SU-DHL-6 (cell line): ENCODE results near the gene MRPS27.

Source experiments
- H2AFZ ChIP-seq: fragments of 200-600 bp; sonication (generic); 2 replicates; pipeline ENCODE4 v1.6.1; 2014; ENCODE audit warnings: low read depth, mild to moderate bottlenecking, moderate library complexity, mixed read lengths, antibody characterized with exemption, low read length; ENCODE audit not compliant: severe bottlenecking
- H3F3A ChIP-seq: fragments of 200-600 bp; shearing (Covaris generic); 2 replicates; pipeline ENCODE4 v1.6.0; 2016; ENCODE audit warnings: antibody characterized with exemption, mild to moderate bottlenecking; ENCODE audit not compliant: insufficient read depth
- H3K27ac ChIP-seq: fragments of 200-600 bp; sonication (generic); 2 replicates; pipeline ENCODE4 v1.5.1; 2016; ENCODE audit warnings: low read depth, mild to moderate bottlenecking, low read length, moderate library complexity, mixed read lengths
- H3K27me3 ChIP-seq: fragments of 200-600 bp; sonication (generic), shearing (Covaris generic); 2 replicates; pipeline ENCODE4 v1.6.0; 2014; ENCODE audit warnings: mild to moderate bottlenecking, low read length
- H3K36me3 ChIP-seq: fragments of 200-600 bp; sonication (generic); 2 replicates; pipeline ENCODE4 v1.6.1; 2014; ENCODE audit warnings: mild to moderate bottlenecking, low read length, mixed read lengths
- H3K4me2 ChIP-seq: fragments of 300-600, 200-600 bp; shearing (Covaris generic), sonication (generic); 2 replicates; pipeline ENCODE4 v1.6.0; 2014; ENCODE audit warnings: low read length, low read depth, mild to moderate bottlenecking; ENCODE audit not compliant: poor library complexity, severe bottlenecking
- H3K4me3 ChIP-seq: fragments of 200-600 bp; sonication (generic); 2 replicates; pipeline ENCODE4 v1.5.1; 2014; ENCODE audit warnings: antibody characterized with exemption, low read length, mild to moderate bottlenecking, mixed read lengths; ENCODE audit not compliant: insufficient read depth, poor library complexity, severe bottlenecking
- H3K79me2 ChIP-seq: fragments of 200-600 bp; sonication (generic); 2 replicates; pipeline ENCODE4 v1.6.1; 2014; ENCODE audit warnings: mild to moderate bottlenecking, low read length, moderate library complexity; ENCODE audit not compliant: insufficient read depth
- H3K9ac ChIP-seq: fragments of 200-600 bp; sonication (generic); 2 replicates; pipeline ENCODE4 v1.7.0; 2014; ENCODE audit warnings: mild to moderate bottlenecking, low read length
- H3K9me2 ChIP-seq: fragments of 200-600 bp; sonication (generic); replicated peaks from 2 replicates; pipeline ENCODE4 v1.6.1; 2014; ENCODE audit warnings: low read length; ENCODE audit not compliant: insufficient read depth
- H3K9me3 ChIP-seq: fragments of 200-600 bp; sonication (generic); 2 replicates; pipeline ENCODE4 v1.6.1; 2014; ENCODE audit warnings: low read length, mixed read lengths; ENCODE audit not compliant: insufficient read depth
- H4K20me1 ChIP-seq: fragments of 200-600 bp; sonication (generic); 2 replicates; pipeline ENCODE4 v1.6.1; 2014; ENCODE audit warnings: low read depth, mild to moderate bottlenecking, antibody characterized with exemption, low read length, moderate library complexity, mixed read lengths
- CTCF ChIP-seq: fragments of 200-600 bp; sonication (generic); IDR thresholded peaks from one replicate; pipeline ENCODE4 v1.5.1; 2017; ENCODE audit warnings: antibody characterized with exemption, mild to moderate bottlenecking, low read length, moderate library complexity; ENCODE audit not compliant: insufficient read depth, poor library complexity, severe bottlenecking
- EZH2phosphoT487 ChIP-seq: fragments of 200-600 bp; sonication (generic), shearing (Covaris generic); conservative IDR thresholded peaks from 2 replicates; pipeline ENCODE4 v1.6.1; 2018; ENCODE audit warnings: mild to moderate bottlenecking, antibody characterized with exemption, low read length, moderate library complexity, mixed read lengths

The MRPS27 gene

GRCh38 chr5:72195581-72195980 is 124.5 kb downstream of the MRPS27 start:
- H3K27ac ChIP-seq: peak overlapping the region; percentile 66
- TF ChIP-seq EZH2phosphoT487 (no peak), CTCF (no peak)
- peak overlapping the region; percentile 32 for H3K4me3 ChIP-seq
- peak overlapping the region; percentile 71 for H3K4me2 ChIP-seq
- H2AFZ ChIP-seq: no peak overlapping the region
- H3K79me2 ChIP-seq: no peaks in the 10 kb centered on the region
- H3K9me3 ChIP-seq: no peaks in the 10 kb centered on the region
- H3K36me3 ChIP-seq: no peaks in the 10 kb centered on the region
- H3K9me2 ChIP-seq: no peaks in the 10 kb centered on the region
- no peak overlapping the region for H3K9ac ChIP-seq
- H4K20me1 ChIP-seq: no peaks in the 10 kb centered on the region
- no peaks in the 10 kb centered on the region for H3K27me3 ChIP-seq
- 0 out of 2 replicates have a peak, but pooled peaks cover 3% of the 10 kb centered on the region for H3F3A ChIP-seq

- Histone ChIP-seq H4K20me1 (no peaks in the 10 kb centered on the region), H3K9me3 (no peaks in the 10 kb centered on the region), H3K79me2 (no peaks in the 10 kb centered on the region), H3F3A (0 out of 2 replicates have a peak, but pooled peaks cover 3% of the 10 kb centered on the region), H3K4me2 (peak overlapping the region; percentile 71), H3K9ac (no peak overlapping the region; the same call in 1 of the 2 replicates), H3K36me3 (no peaks in the 10 kb centered on the region), H3K27ac (peak overlapping the region; percentile 66), H2AFZ (no peak overlapping the region), H3K27me3 (no peaks in the 10 kb centered on the region), H3K4me3 (peak overlapping the region; percentile 32), H3K9me2 (no peaks in the 10 kb centered on the region)
- TF ChIP-seq EZH2phosphoT487: no peak
- TF ChIP-seq CTCF: no peak
Measured at GRCh38 chr5:72194846-72195245, 125.2 kb downstream of the MRPS27 start.

- Histone ChIP-seq H3K27ac (no peak overlapping the region), H3K9ac (no peak overlapping the region), H4K20me1 (no peaks in the 10 kb centered on the region), H3K36me3 (no peaks in the 10 kb centered on the region), H3F3A (0 out of 2 replicates have a peak, but pooled peaks cover 3% of the 10 kb centered on the region), H3K79me2 (no peaks in the 10 kb centered on the region), H3K9me3 (no peaks in the 10 kb centered on the region), H3K27me3 (no peaks in the 10 kb centered on the region), H3K9me2 (no peaks in the 10 kb centered on the region), H3K4me2 (no peak overlapping the region), H2AFZ (no peak overlapping the region), H3K4me3 (no peak overlapping the region)
- TF ChIP-seq EZH2phosphoT487: no peak
- TF ChIP-seq CTCF: no peak
Measured at GRCh38 chr5:72191404-72191803, 128.6 kb downstream of the MRPS27 start.
